ENCODE measurements around the gene INO80. TPM values are rescaled to one million over a fixed set of nuclear protein-coding genes. Genes with fewer than 3 reads are reported as not detected.
"Not testable (repeated sequence)": the region's sequence is repeated elsewhere in the genome, so short reads cannot be mapped to it uniquely, and the experiment has no call there.

Gene INO80
- total RNA-seq, 2 experiments from 2014 or later, result 22.2 to 25.1 TPM

DNA sequence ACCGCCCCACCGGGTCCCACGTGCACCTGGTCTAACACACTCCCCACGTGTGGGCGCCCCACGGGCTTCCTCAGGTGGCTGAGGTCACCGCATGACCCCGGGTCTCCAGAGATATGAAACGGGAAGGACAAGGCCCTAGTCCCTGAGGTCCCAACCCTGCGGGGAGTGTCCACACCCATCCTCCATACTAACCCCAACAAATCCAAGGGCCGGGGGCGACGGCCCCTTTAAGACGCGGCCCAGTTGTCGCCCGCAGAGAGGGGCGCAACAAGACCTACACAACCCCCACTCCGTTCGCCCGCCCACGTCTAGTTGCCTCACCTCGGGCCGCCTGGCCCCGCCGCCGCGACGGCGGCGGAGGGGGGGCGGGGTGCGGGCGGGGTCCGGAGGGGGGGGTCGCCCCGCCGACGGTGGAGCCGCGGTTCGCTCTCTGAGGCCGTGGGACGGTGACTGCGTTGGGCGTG is 396 bp downstream of the INO80 start:
- peak overlapping the region; percentile 87 for H3K27ac Mint-ChIP-seq
- ChIA-PET POLR2A (interaction anchor here (0.6 to 1.8 kb wide), 4 partner anchors 116 to 421 kb away, joined by 3 to 5 read pairs (median 4); partner anchors contain the start of genes CHP1, NUSAP1, OIP5 and RAD51), CTCF (interaction anchor here (0.5 to 2.0 kb wide), 4 partner anchors 59 to 116 kb away, joined by 3 to 8 read pairs (median 3); partner anchors contain the start of gene CHP1)
- H3K27me3 Mint-ChIP-seq, result no peaks in the 10 kb centered on the region
- no peaks in the 10 kb centered on the region for H3K9me3 Mint-ChIP-seq (ENCODE audit: low read depth)
- peaks cover 24% of the 10 kb centered on the region for H3K4me1 Mint-ChIP-seq
- peaks cover 10% of the 10 kb centered on the region for H3K36me3 Mint-ChIP-seq (ENCODE audit: low read depth)
- ATAC-seq (peak; percentile 57), DNase-seq (peak; percentile 84)
- intact Hi-C loops (cut with DNase I, micrococcal nuclease), result loop anchor here (1.0 to 10.0 kb wide), 26 partner anchors 35 to 1462 kb away; partner anchors contain the start of genes CHAC1 (in 2 of the 2), CHP1 (in 2 of the 2), DNAJC17 (in 2 of the 2) and NUSAP1 (in 2 of the 2)
- peak overlapping the region; percentile 80 for H3K4me3 Mint-ChIP-seq

DNA sequence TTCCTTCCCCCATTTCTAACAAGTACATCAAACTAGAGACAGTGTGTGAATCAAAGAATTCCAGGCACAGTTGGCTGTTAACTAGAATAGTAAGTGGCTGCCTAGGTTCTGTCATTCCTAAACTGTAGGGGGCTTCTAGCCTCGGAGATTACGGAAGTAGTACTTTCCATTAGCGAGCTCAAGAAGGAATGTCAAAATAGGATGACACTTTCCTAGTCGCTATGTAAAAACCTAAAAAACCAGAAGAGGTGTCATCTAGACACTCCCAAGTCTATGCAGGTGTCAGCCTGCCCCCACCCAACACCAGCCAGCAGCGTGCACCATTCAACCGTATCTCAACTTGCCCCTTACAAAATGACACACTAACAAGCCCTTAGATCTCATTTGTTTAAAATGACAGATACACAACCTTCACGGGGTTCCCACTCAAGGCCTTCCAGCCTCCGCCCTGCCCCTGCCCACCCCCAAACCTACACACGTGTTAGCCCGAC is 874 bp downstream of the INO80 start:
- peaks cover 10% of the 10 kb centered on the region for H3K36me3 Mint-ChIP-seq (ENCODE audit: low read depth)
- DNase-seq (no peak), ATAC-seq (no peak)
- no peaks in the 10 kb centered on the region for H3K27me3 Mint-ChIP-seq
- ChIA-PET POLR2A (interaction anchor here (0.6 to 1.8 kb wide), 4 partner anchors 36 to 421 kb away, joined by 3 to 4 read pairs (median 4); partner anchors contain the start of genes NUSAP1, OIP5 and RAD51), CTCF (interaction anchor here (1.0 to 2.0 kb wide), 2 partner anchors 82 to 116 kb away, joined by 3 to 8 read pairs; partner anchors contain the start of gene CHP1)
- no peaks in the 10 kb centered on the region for H3K9me3 Mint-ChIP-seq (ENCODE audit: low read depth)
- peaks cover 24% of the 10 kb centered on the region for H3K4me1 Mint-ChIP-seq
- H3K4me3 Mint-ChIP-seq, result peak overlapping the region; percentile 80
- H3K27ac Mint-ChIP-seq, result peak overlapping the region; percentile 87
- intact Hi-C loops (cut with DNase I, micrococcal nuclease), result loop anchor here (1.0 to 10.0 kb wide), 11 partner anchors 116 to 1462 kb away; partner anchors contain the start of genes CHAC1 (in 1 of the 2), CHP1 (in 1 of the 2), EHD4 (in 1 of the 2) and ITPKA (in 1 of the 2)

- no peak for ATAC-seq
- Mint-ChIP-seq H3K4me1 (peaks cover 8% of the 10 kb centered on the region), H3K9me3 (ENCODE audit: low read depth) (no peaks in the 10 kb centered on the region), H3K4me3 (no peak overlapping the region), H3K36me3 (ENCODE audit: low read depth) (peaks cover 15% of the 10 kb centered on the region), H3K27me3 (no peaks in the 10 kb centered on the region), H3K27ac (no peak overlapping the region)
- ChIA-PET POLR2A (no interaction called here), CTCF (no interaction called here)
- intact Hi-C loops (cut with DNase I, micrococcal nuclease), result no loop called here
- no peak for DNase-seq
These were observed 9.1 kb downstream of the INO80 start for GRCh38 chr15:41106947-41107346.

DNA sequence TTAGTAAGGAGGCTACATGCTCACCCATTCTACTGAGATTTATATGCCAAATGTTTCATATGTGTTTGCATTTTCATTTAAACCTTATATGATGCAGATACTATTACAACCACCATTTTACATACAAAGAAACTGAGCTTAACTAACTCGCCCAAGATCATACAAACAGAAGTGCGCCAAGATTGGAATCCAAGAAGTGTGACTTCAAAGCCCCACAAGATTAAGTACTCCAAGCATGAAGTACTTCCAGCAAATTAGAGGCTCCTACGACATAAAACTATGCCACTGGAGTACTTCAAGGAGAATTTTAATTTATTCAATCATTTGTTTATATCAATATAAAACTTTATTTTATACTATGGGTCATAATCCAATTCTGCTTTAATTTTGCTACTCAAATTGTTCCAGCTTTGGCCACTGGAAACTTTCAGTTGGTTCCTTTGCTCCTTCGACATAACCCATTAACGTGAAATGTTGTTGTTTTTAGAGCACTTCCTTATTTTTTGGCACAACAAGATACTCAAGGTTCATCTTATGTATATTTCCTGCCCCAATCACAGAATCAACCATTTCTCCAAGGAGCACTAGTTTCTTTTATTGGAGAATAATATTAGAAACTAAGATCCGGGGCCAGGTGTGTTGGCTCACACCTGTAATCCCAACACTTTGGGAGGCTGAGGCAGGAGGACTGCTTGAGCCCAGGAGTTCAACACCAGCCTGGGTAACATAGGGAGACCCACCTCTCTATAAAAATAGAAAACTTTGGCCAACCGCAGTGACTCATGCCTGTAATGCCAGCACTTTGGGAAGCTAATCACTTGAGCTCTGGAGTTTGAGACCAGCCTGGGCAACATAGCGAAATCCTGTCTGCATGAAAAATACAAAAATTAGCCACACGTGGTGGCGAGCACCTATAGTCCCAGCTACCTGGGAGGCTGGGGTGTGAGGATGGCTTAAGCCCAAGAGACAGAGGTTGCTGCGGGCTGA is 10.4 kb downstream of the INO80 start:
- no peaks in the 10 kb centered on the region for H3K9me3 Mint-ChIP-seq (ENCODE audit: low read depth)
- no peaks in the 10 kb centered on the region for H3K27me3 Mint-ChIP-seq
- ChIA-PET CTCF (interaction anchor here (0.6 to 0.8 kb wide), 3 partner anchors 150 to 1092 kb away, joined by 3 to 4 read pairs (median 3); no protein-coding TSS in a partner anchor), POLR2A (interaction anchor here (0.6 kb wide), 3 partner anchors 9 to 744 kb away, joined by 3 to 4 read pairs (median 3); no protein-coding TSS in a partner anchor)
- H3K4me1 Mint-ChIP-seq, result peaks cover 11% of the 10 kb centered on the region
- H3K36me3 Mint-ChIP-seq (ENCODE audit: low read depth), result peaks cover 17% of the 10 kb centered on the region
- H3K4me3 Mint-ChIP-seq, result no peak overlapping the region
- intact Hi-C loops (cut with DNase I, micrococcal nuclease), result no loop called here
- DNase-seq (no peak), ATAC-seq (no peak)
- no peak overlapping the region for H3K27ac Mint-ChIP-seq

DNA sequence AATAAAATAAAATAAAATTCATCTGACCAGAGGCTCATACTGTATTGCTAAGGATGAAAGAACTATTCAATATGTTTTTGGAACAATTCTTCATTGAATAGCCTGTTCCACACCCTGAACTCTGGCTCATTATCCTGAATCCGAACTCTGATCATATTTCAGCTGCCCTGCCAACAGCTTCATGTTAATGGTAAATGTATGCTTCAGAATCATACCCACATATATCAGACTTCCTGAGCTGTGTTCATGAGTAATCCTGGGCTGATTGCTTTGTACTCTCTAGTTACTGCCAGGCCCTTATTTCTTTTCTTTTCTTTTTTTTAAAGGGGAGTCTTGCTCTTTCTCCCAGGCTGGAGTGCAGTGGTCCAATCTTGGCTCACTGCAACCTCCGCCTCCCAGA is 11.8 kb downstream of the INO80 start:
- ChIA-PET POLR2A (interaction anchor here (0.7 kb wide), 1 partner anchor 210 kb away, joined by 4 read pairs; the partner anchor contains the start of gene VPS18), CTCF (interaction anchor here (0.9 kb wide), 1 partner anchor 87 kb away, joined by 4 read pairs; no protein-coding TSS in a partner anchor)
- Mint-ChIP-seq H3K36me3 (ENCODE audit: low read depth) (peaks cover 19% of the 10 kb centered on the region), H3K27me3 (no peaks in the 10 kb centered on the region), H3K4me1 (peaks cover 11% of the 10 kb centered on the region), H3K27ac (no peak overlapping the region), H3K9me3 (ENCODE audit: low read depth) (no peaks in the 10 kb centered on the region), H3K4me3 (no peak overlapping the region)
- intact Hi-C loops (cut with DNase I, micrococcal nuclease), result no loop called here
- ATAC-seq (no peak), DNase-seq (no peak)

DNA sequence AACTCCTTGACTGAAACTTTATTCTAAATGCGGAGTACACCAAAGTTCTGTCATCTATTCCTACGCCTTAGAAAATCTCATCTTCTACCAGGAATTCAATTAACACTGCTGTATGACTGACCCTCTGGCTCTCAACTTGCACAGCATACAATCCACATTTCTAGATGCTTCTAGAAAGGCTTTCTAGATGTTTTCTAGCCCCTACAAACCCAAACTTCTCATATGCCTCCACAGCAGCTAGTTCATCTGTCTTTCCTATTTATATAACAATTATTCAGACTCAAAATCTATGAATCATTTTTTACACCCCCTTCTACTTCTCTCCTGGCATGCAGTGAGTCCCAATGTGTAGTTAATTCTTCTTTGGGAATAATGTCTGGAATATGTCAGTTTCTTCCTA is 13.2 kb downstream of the INO80 start:
- ATAC-seq, result no peak
- Mint-ChIP-seq H3K27ac (no peak overlapping the region), H3K36me3 (ENCODE audit: low read depth) (peaks cover 16% of the 10 kb centered on the region), H3K27me3 (no peaks in the 10 kb centered on the region), H3K4me1 (peaks cover 11% of the 10 kb centered on the region), H3K4me3 (no peak overlapping the region), H3K9me3 (ENCODE audit: low read depth) (no peaks in the 10 kb centered on the region)
- POLR2A ChIA-PET, result no interaction called here
- CTCF ChIA-PET, result no interaction called here
- intact Hi-C loops (cut with DNase I, micrococcal nuclease), result no loop called here
- no peak for DNase-seq

DNA sequence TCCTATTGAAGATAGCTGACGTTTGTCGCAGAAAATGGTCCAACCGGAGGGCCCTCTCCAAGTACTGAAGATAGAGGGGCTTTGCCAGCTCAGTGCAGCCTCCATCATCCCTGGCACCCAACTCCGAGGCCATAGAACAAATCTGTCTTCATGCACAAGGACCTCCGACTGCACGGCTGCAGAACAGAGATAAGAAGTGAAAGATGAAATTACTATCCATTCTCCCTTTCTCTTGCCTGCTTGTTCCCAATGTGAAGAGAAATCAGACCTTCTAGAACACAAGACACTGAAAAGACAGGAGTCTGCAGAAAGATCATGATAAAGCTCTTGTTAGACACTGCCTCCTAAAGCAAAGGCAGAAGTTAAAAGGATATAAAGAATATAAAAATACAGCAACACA is 19.9 kb downstream of the INO80 start:
- Mint-ChIP-seq H3K4me3 (no peak overlapping the region), H3K27ac (no peak overlapping the region), H3K27me3 (no peaks in the 10 kb centered on the region), H3K36me3 (ENCODE audit: low read depth) (peaks cover 43% of the 10 kb centered on the region), H3K4me1 (peaks cover 5% of the 10 kb centered on the region), H3K9me3 (ENCODE audit: low read depth) (no peaks in the 10 kb centered on the region)
- ATAC-seq (no peak), DNase-seq (no peak)
- intact Hi-C loops (cut with DNase I, micrococcal nuclease), result no loop called here
- ChIA-PET CTCF (interaction anchor here (0.7 to 1.6 kb wide), 2 partner anchors 50 to 155 kb away, joined by 3 to 4 read pairs; no protein-coding TSS in a partner anchor), POLR2A (no interaction called here)

DNA sequence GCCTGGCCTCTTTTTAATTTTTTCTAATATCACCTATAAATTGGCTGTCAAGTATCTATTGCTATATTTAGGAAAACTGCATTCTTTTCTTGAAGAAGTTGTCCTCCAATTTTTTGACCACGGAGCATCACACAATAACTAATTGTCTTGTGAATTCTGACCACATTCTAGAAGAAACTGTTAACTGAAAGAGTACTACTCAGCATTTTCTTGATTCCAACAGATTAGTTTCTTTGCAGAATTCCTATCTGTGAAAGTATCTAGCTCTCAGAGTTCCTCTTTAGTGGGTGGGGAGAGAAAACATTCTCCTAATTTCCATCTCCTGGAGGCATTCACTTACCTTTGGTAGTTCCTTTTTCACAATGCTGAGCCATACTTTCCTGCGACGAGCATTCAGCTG is 31.1 kb downstream of the INO80 start:
- Mint-ChIP-seq H3K9me3 (ENCODE audit: low read depth) (no peaks in the 10 kb centered on the region), H3K27me3 (no peaks in the 10 kb centered on the region), H3K36me3 (ENCODE audit: low read depth) (peaks cover 42% of the 10 kb centered on the region), H3K4me3 (no peak overlapping the region), H3K27ac (no peak overlapping the region), H3K4me1 (no peaks in the 10 kb centered on the region)
- POLR2A ChIA-PET, result no interaction called here
- intact Hi-C loops (cut with DNase I, micrococcal nuclease), result no loop called here
- ATAC-seq (no peak), DNase-seq (no peak)
- CTCF ChIA-PET, result no interaction called here

GRCh38 chr15:41080144-41080543 is 35.9 kb downstream of the INO80 start:
- H3K4me1 Mint-ChIP-seq, result no peaks in the 10 kb centered on the region
- DNase-seq, result no peak
- no peak overlapping the region for H3K4me3 Mint-ChIP-seq
- peaks cover 46% of the 10 kb centered on the region for H3K36me3 Mint-ChIP-seq (ENCODE audit: low read depth)
- CTCF ChIA-PET, result interaction anchor here (1.2 kb wide), 1 partner anchor 221 kb away, joined by 3 read pairs; no protein-coding TSS in a partner anchor
- no peak for ATAC-seq
- POLR2A ChIA-PET, result no interaction called here
- no peaks in the 10 kb centered on the region for H3K9me3 Mint-ChIP-seq (ENCODE audit: low read depth)
- intact Hi-C loops (cut with DNase I, micrococcal nuclease), result no loop called here
- no peak overlapping the region for H3K27ac Mint-ChIP-seq
- no peaks in the 10 kb centered on the region for H3K27me3 Mint-ChIP-seq

DNA sequence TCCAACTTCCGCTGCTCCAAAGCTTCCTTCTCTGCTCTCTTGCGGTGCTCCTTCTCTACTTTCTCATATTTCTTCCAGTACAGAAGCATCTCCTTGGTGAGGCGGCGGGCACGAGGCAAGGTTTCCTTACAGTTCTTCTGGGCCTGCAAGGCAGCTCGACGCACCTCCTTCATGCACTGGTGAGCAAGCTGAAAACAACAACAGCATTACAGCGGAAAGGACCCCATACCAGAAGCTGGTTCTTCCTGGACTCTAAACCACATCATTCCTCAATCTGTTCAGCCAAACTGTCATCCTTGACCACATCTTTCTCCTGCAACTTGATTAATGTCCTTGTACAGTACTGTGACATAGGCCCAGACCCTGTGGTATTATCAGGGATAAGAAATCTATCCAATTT is 36.4 kb downstream of the INO80 start:
- intact Hi-C loops (cut with DNase I, micrococcal nuclease), result no loop called here
- Mint-ChIP-seq H3K4me1 (no peaks in the 10 kb centered on the region), H3K27me3 (no peaks in the 10 kb centered on the region), H3K9me3 (ENCODE audit: low read depth) (no peaks in the 10 kb centered on the region), H3K4me3 (no peak overlapping the region), H3K36me3 (ENCODE audit: low read depth) (peaks cover 45% of the 10 kb centered on the region), H3K27ac (no peak overlapping the region)
- ChIA-PET CTCF (interaction anchor here (1.5 kb wide), 1 partner anchor 58 kb away, joined by 4 read pairs; no protein-coding TSS in a partner anchor), POLR2A (no interaction called here)
- ATAC-seq (no peak), DNase-seq (no peak)

DNA sequence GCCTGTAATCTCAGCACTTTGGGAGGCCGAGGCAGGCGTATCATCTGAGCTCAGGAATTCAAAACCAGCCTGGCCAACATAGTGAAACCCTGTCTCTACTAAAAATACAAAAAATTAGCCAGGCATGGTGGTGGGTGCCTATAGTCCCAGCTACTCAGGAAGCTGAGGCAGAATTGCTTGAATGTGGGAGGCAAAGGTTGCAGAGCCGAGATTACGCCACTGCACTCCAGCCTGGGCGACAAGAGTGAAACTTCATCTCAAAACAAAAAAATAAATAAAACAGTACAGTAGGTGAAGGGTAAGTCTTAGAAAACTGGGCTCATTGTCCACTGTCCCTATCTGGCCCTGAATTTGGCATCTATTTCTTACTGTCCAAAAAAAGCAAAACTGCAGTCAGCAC is 37.2 kb downstream of the INO80 start:
- CTCF ChIA-PET, result interaction anchor here (1.1 to 1.5 kb wide), 2 partner anchors 58 to 74 kb away, joined by 4 read pairs; no protein-coding TSS in a partner anchor
- intact Hi-C loops (cut with DNase I, micrococcal nuclease); H3K4me3 Mint-ChIP-seq; DNase-seq; H3K9me3 Mint-ChIP-seq (ENCODE audit: low read depth); H3K4me1 Mint-ChIP-seq; ATAC-seq; H3K27ac Mint-ChIP-seq; H3K27me3 Mint-ChIP-seq: not testable (repeated sequence)
- POLR2A ChIA-PET, result interaction anchor here (0.6 kb wide), 1 partner anchor 36 kb away, joined by 3 read pairs; no protein-coding TSS in a partner anchor
- peaks cover 48% of the 10 kb centered on the region for H3K36me3 Mint-ChIP-seq (ENCODE audit: low read depth)

Data from activated CD4-positive, alpha-beta T cell treated with anti-CD3 and anti-CD28 coated beads for 36 hours (primary cell).